Prostate gland (tissue), 2 donors: ENCODE data around the gene SLC4A3.

Experiments used
- CTCF ChIP-seq, 4 experiments: fragments of 200-600 bp in 2 of 4; fragments of 450-650 bp in 2 of 4; sonication (generic) in 2 of 4; IDR thresholded peaks; 1 replicate in 3 of 4; 2 replicates in 1 of 4; pipeline ENCODE4 v1.5.1; 2016 to 2019; ENCODE audit warnings: antibody characterized with exemption in 4 of 4, mild to moderate bottlenecking in 2 of 4, moderate library complexity in 2 of 4
- POLR2A ChIP-seq: fragments of 450-650 bp; IDR thresholded peaks from one replicate; pipeline ENCODE4 v1.6.1; 2016; ENCODE audit warnings: antibody characterized with exemption, mild to moderate bottlenecking
- POLR2AphosphoS5 ChIP-seq: sonication (generic); formaldehyde crosslinking; IDR thresholded peaks from one replicate; pipeline ENCODE4 v1.6.1; 2017; ENCODE audit warnings: antibody characterized with exemption

GRCh38 chr2:219670386-219670785 is 43.0 kb downstream of the SLC4A3 start:
- TF ChIP-seq CTCF (IDR thresholded peaks at IDR 0.05) (no peak), POLR2AphosphoS5 (no peak), POLR2A (no peak)
